Fibroblast of mammary gland (primary cell): Measurements from ENCODE around the gene CREB1.

Experiments used
- DNase-seq: peaks from one replicate; pipeline ENCODE4 v3.0.0-alpha.2; 2010; ENCODE audit warnings: low read depth
- H3K4me3 ChIP-seq: 2 replicates; pipeline ENCODE4 v1.5.1; 2011; ENCODE audit warnings: low read depth, mild to moderate bottlenecking, low read length, moderate library complexity; ENCODE audit not compliant: control insufficient read depth
- CTCF ChIP-seq: conservative IDR thresholded peaks from 2 replicates; pipeline ENCODE4 v1.5.1; 2011; ENCODE audit warnings: low read depth, low read length, inconsistent platforms; ENCODE audit not compliant: control insufficient read depth, insufficient read depth

CREB1 gene

GRCh38 chr2:207484444-207485391 lies 45.0 kb upstream of the CREB1 start:
- no peak overlapping the region for H3K4me3 ChIP-seq
- no peak for TF ChIP-seq CTCF
- no peak for DNase-seq

GRCh38 chr2:207487650-207488311 lies 42.0 kb upstream of the CREB1 start:
- peak; percentile 97 for DNase-seq
- TF ChIP-seq CTCF = peak; percentile 71
- H3K4me3 ChIP-seq = peak overlapping the region; percentile 18

- no peak for DNase-seq
- H3K4me3 ChIP-seq = no peak overlapping the region
- TF ChIP-seq CTCF = no peak
Observed at GRCh38 chr2:207489251-207489650, 40.5 kb upstream of the CREB1 start.

- DNase-seq = no peak
- no peak overlapping the region for H3K4me3 ChIP-seq
- TF ChIP-seq CTCF = no peak
Observed at GRCh38 chr2:207490441-207490840, 39.3 kb upstream of the CREB1 start.

GRCh38 chr2:207491086-207491485 lies 38.7 kb upstream of the CREB1 start:
- no peak for TF ChIP-seq CTCF
- DNase-seq = no peak
- no peak overlapping the region for H3K4me3 ChIP-seq

GRCh38 chr2:207491956-207492355 lies 37.8 kb upstream of the CREB1 start:
- TF ChIP-seq CTCF = no peak
- H3K4me3 ChIP-seq = no peak overlapping the region
- no peak for DNase-seq
